HG02798 (cell line): ENCODE measurements around the gene TEX52.

Experiments used
- ATAC-seq: cut with Tn5 transposase; IDR thresholded peaks from one replicate; pipeline ENCODE4 v1.9.1; 2021; ENCODE audit warnings: mild to moderate bottlenecking; ENCODE audit not compliant: unreplicated experiment, poor library complexity

The TEX52 gene

GRCh38 chr12:2857021-2857431, at the start of gene TEX52:
Gene TEX52 (minus strand): TSS chr12:2857039. CDS start chr12:2857026, 13 bp downstream.
- ATAC-seq = no peak

GRCh38 chr12:2904260-2904659, 47.4 kb upstream of the TEX52 start:
- no peak for ATAC-seq

GRCh38 chr12:2902272-2902880, 45.5 kb upstream of the TEX52 start:
- ATAC-seq = no peak

GRCh38 chr12:2900642-2901041, 43.8 kb upstream of the TEX52 start:
- no peak for ATAC-seq

GRCh38 chr12:2897418-2897817, 40.6 kb upstream of the TEX52 start:
- no peak for ATAC-seq

GRCh38 chr12:2895511-2895910, 38.7 kb upstream of the TEX52 start:
- no peak for ATAC-seq

GRCh38 chr12:2895051-2895451, 38.2 kb upstream of the TEX52 start:
- no peak for ATAC-seq

- no peak for ATAC-seq
Measured at GRCh38 chr12:2893007-2893406, 36.2 kb upstream of the TEX52 start.

GRCh38 chr12:2892246-2892645, 35.4 kb upstream of the TEX52 start:
- no peak for ATAC-seq

GRCh38 chr12:2891240-2892053, 34.6 kb upstream of the TEX52 start:
- peak; percentile 20 for ATAC-seq

- peak; percentile 98 for ATAC-seq
Measured at GRCh38 chr12:2890388-2891239, 33.8 kb upstream of the TEX52 start, which contains the start of gene TULP3. Gene TULP3 (plus strand): TSS chr12:2890891. CDS start chr12:2890948, 57 bp downstream.

- no peak for ATAC-seq
Measured at GRCh38 chr12:2890001-2890387, 33.2 kb upstream of the TEX52 start.

GRCh38 chr12:2886768-2887450, 30.1 kb upstream of the TEX52 start:
- no peak for ATAC-seq

GRCh38 chr12:2884810-2885209, 28.0 kb upstream of the TEX52 start:
- no peak for ATAC-seq

- no peak for ATAC-seq
Measured at GRCh38 chr12:2879853-2880252, 23.0 kb upstream of the TEX52 start.

GRCh38 chr12:2877953-2878732, 21.3 kb upstream of the TEX52 start:
- ATAC-seq = no peak

- ATAC-seq = peak; percentile 92
Measured at GRCh38 chr12:2877047-2877952, 20.5 kb upstream of the TEX52 start, which contains the start of the genes FOXM1 and RHNO1. Gene FOXM1 (minus strand): TSS chr12:2877174. CDS start chr12:2874478, 2,696 bp downstream. Gene RHNO1 (plus strand): TSS chr12:2877223. CDS start chr12:2885367, 8,144 bp downstream.

- peak; percentile 5 for ATAC-seq
Measured at GRCh38 chr12:2876431-2877046, 19.7 kb upstream of the TEX52 start.
